Fibroblast of gingiva (primary cell): Measurements from ENCODE around the gene CAMK2G.
A peak's percentile ranks its signal among the peaks of the same experiment; 100 is the strongest.
"Not testable (repeated sequence)": the region's sequence is repeated elsewhere in the genome, so short reads cannot be mapped to it uniquely, and the experiment has no call there.

Experiments used
- DNase-seq: peaks from one replicate; pipeline ENCODE4 v3.0.0-alpha.2; 2011; ENCODE audit warnings: low read depth

Gene CAMK2G

GRCh38 chr10:73790886-73791625, 83.3 kb downstream of the CAMK2G start:
- DNase-seq: no peak

- no peak for DNase-seq
These were observed 84.7 kb downstream of the CAMK2G start for GRCh38 chr10:73789659-73790055.

- DNase-seq: no peak
These were observed 85.3 kb downstream of the CAMK2G start for GRCh38 chr10:73788864-73789658.

GRCh38 chr10:73787031-73787800, 87.1 kb downstream of the CAMK2G start:
- DNase-seq: not testable (repeated sequence)

GRCh38 chr10:73786512-73786885, 87.9 kb downstream of the CAMK2G start:
- DNase-seq: no peak

- peak; percentile 43 for DNase-seq
These were observed 88.4 kb downstream of the CAMK2G start for GRCh38 chr10:73785721-73786511.

GRCh38 chr10:73785211-73785720, 89.1 kb downstream of the CAMK2G start, which contains the start of gene ZSWIM8:
TSS of gene ZSWIM8 (plus strand) at chr10:73785606. CDS start at chr10:73785879, 273 bp downstream.
- DNase-seq: peak; percentile 97

GRCh38 chr10:73782749-73783085, 91.6 kb downstream of the CAMK2G start:
- DNase-seq: no peak

- peak; percentile 84 for DNase-seq
These were observed 92.2 kb downstream of the CAMK2G start, which contains the start of gene CHCHD1 for GRCh38 chr10:73781879-73782748. TSS of gene CHCHD1 (plus strand) at chr10:73782048. CDS start at chr10:73782076, 28 bp downstream.

GRCh38 chr10:73781548-73781878, 92.8 kb downstream of the CAMK2G start:
- no peak for DNase-seq

GRCh38 chr10:73780966-73781365, 93.4 kb downstream of the CAMK2G start:
- peak; percentile 43 for DNase-seq

- no peak for DNase-seq
These were observed 94.1 kb downstream of the CAMK2G start for GRCh38 chr10:73780301-73780700.

- no peak for DNase-seq
These were observed 94.7 kb downstream of the CAMK2G start for GRCh38 chr10:73779539-73780197.

GRCh38 chr10:73779018-73779417, 95.3 kb downstream of the CAMK2G start:
- no peak for DNase-seq

GRCh38 chr10:73774637-73775036, 99.7 kb downstream of the CAMK2G start:
- DNase-seq: peak; percentile 32

- no peak for DNase-seq
These were observed 101.0 kb downstream of the CAMK2G start for GRCh38 chr10:73773152-73773879.

GRCh38 chr10:73772281-73773151, 101.8 kb downstream of the CAMK2G start:
- DNase-seq: peak; percentile 87

- peak; percentile 12 for DNase-seq
These were observed 102.6 kb downstream of the CAMK2G start for GRCh38 chr10:73771722-73772280.
